PC-9 (cell line): ENCODE data around the gene VAT1. TPM values are rescaled to one million over a fixed set of nuclear protein-coding genes. Genes with fewer than 3 reads are reported as not detected.
A peak's percentile ranks its signal among the peaks of the same experiment; 100 is the strongest.
"Not testable (repeated sequence)": the region's sequence is repeated elsewhere in the genome, so short reads cannot be mapped to it uniquely, and the experiment has no call there.

Experiments used
- BruUV-seq: library from RNA; stranded (reverse); fragments of 400-500 nt; replicated peaks from 2 replicates; lab custom pipeline; 2021; lab: Mats Ljungman, UMichigan
- CTCF ChIA-PET: fragments of 300-600 bp; sonication (Branson Sonifier 250); formaldehyde crosslinking; loops from one replicate; lab custom pipeline; 2022; ENCODE audit warnings: antibody characterized with exemption; lab: Charles Lee
- POLR2A ChIA-PET: fragments of 300-600 bp; sonication (Branson Sonifier 250); formaldehyde crosslinking; loops from one replicate; lab custom pipeline; 2022; ENCODE audit warnings: antibody characterized with exemption; ENCODE audit not compliant: unreplicated experiment; lab: Charles Lee
- DNase-seq, 2 experiments: peaks; one replicate each; pipeline versions ENCODE4 v3.0.0 to v3.0.0-alpha.2; 2015 to 2022; ENCODE audit warnings: mixed read lengths in 1 of 2
- H2AFZ ChIP-seq: fragments of 200-600 bp; sonication (generic); 2 replicates; pipeline ENCODE4 v1.8.1; 2017; ENCODE audit warnings: antibody characterized with exemption
- H3F3A ChIP-seq: fragments of 200-600 bp; sonication (generic); 2 replicates; pipeline ENCODE4 v1.8.1; 2017; ENCODE audit warnings: antibody characterized with exemption, mild to moderate bottlenecking, low read depth; ENCODE audit not compliant: insufficient read depth
- H3K27ac ChIP-seq: fragments of 200-600 bp; sonication (generic); 2 replicates; pipeline ENCODE4 v1.6.1; 2016; ENCODE audit warnings: mixed run types
- H3K27me3 ChIP-seq: fragments of 200-600 bp; sonication (generic); 2 replicates; pipeline ENCODE4 v1.6.1; 2016; ENCODE audit warnings: low read depth, mixed run types; ENCODE audit not compliant: insufficient read depth
- H3K36me3 ChIP-seq: fragments of 200-600 bp; sonication (generic); 2 replicates; pipeline ENCODE4 v1.6.1; 2016; ENCODE audit warnings: low read depth, mixed run types
- H3K4me1 ChIP-seq: fragments of 200-600 bp; sonication (generic); replicated peaks from 2 replicates; pipeline ENCODE4 v1.6.1; 2016; ENCODE audit warnings: mixed run types; ENCODE audit not compliant: insufficient read depth
- H3K4me2 ChIP-seq: fragments of 200-600 bp; sonication (generic); 2 replicates; pipeline ENCODE4 v1.6.1; 2017; ENCODE audit warnings: mixed run types
- H3K4me3 ChIP-seq: fragments of 200-600 bp; sonication (generic); 2 replicates; pipeline ENCODE4 v1.6.1; 2016; ENCODE audit warnings: mixed run types
- H3K79me2 ChIP-seq: fragments of 200-600 bp; sonication (generic); 2 replicates; pipeline ENCODE4 v1.6.1; 2017; ENCODE audit warnings: low read depth, mixed run types
- H3K9me2 ChIP-seq: fragments of 200-600 bp; sonication (generic); 2 replicates; pipeline ENCODE4 v1.8.1; 2017; ENCODE audit warnings: mild to moderate bottlenecking; ENCODE audit not compliant: insufficient read depth
- H3K9me3 ChIP-seq: fragments of 200-600 bp; sonication (generic); 2 replicates; pipeline ENCODE4 v1.8.1; 2016; ENCODE audit warnings: low read depth; ENCODE audit not compliant: insufficient read depth
- H4K20me1 ChIP-seq: fragments of 200-600 bp; sonication (generic); 2 replicates; pipeline ENCODE4 v1.8.1; 2017; ENCODE audit not compliant: insufficient read depth
- EZH2 ChIP-seq: fragments of 200-600 bp; sonication (generic); IDR thresholded peaks from 2 replicates; pipeline ENCODE4 v1.8.0; 2017; ENCODE audit warnings: antibody characterized with exemption, low read depth
- intact Hi-C: fragments of 100-400 bp; cut with micrococcal nuclease; formaldehyde crosslinking; loops from one replicate; pipeline ENCODE4 v1.10.0; 2022; ENCODE audit not compliant: unreplicated experiment
- total RNA-seq: library from RNA; stranded (reverse); gene quantifications from 2 replicates; pipeline ENCODE4 v1.2.3, GENCODE V29; 2021
- TF ChIP-seq, protein P1 (sequence below): fragments of 200-600 bp; sonication (generic); conservative IDR thresholded peaks from 2 replicates; pipeline ENCODE4 v1.6.1; 2017; ENCODE audit warnings: mixed run types, antibody characterized with exemption, mild to moderate bottlenecking, moderate library complexity

Gene VAT1
- total RNA-seq, 1 experiment from 2014 or later, result 220 TPM

DNA sequence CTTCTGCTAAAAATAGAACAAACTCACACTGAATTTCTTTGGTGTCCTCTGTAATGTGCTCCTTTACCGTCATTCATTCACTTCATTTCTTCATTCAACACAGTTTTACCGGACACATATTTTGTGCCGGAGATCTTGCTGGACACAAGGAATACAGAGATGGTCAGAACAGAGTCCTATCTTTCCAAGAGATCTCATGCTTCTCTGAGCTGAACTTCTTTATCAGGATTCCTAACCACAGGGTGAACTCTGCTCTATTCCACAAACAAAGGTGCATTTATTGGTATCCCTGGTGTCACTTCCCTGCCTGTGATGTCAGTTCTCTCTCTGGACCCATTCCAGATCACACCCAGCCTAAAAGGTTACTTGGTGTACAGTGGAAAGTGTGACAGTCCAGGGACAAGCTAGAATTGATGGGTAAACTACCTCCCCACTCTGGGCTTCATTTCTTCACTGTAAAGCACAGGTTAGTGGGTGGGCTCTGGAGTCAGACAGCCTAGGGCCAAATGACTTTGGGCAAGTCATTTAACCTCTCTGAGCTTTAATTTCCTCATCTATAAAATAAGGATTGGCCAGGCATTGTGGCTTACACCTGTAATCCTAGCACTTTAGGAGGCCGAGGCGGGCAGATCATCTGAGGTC, 11.4 kb downstream of the VAT1 start:
- Histone ChIP-seq H2AFZ (no peak overlapping the region), H3K4me1 (peaks cover 42% of the 10 kb centered on the region), H3K36me3 (0 out of 2 replicates have a peak, but pooled peaks cover 8% of the 10 kb centered on the region), H3K9me2 (no peaks in the 10 kb centered on the region), H3K27me3 (no peaks in the 10 kb centered on the region), H3K27ac (peak overlapping the region; percentile 66), H3K9me3 (no peaks in the 10 kb centered on the region), H3K4me3 (peak overlapping the region; percentile 38; the same call in 1 of the 2 replicates), H3F3A (peaks cover 46% of the 10 kb centered on the region), H4K20me1 (no peaks in the 10 kb centered on the region), H3K4me2 (peak overlapping the region; percentile 67), H3K79me2 (peaks cover 6% of the 10 kb centered on the region; the same call in 1 of the 2 replicates)
- no TSS peak for BruUV-seq
- no peak for TF ChIP-seq EZH2
- TF ChIP-seq, protein P1, sequence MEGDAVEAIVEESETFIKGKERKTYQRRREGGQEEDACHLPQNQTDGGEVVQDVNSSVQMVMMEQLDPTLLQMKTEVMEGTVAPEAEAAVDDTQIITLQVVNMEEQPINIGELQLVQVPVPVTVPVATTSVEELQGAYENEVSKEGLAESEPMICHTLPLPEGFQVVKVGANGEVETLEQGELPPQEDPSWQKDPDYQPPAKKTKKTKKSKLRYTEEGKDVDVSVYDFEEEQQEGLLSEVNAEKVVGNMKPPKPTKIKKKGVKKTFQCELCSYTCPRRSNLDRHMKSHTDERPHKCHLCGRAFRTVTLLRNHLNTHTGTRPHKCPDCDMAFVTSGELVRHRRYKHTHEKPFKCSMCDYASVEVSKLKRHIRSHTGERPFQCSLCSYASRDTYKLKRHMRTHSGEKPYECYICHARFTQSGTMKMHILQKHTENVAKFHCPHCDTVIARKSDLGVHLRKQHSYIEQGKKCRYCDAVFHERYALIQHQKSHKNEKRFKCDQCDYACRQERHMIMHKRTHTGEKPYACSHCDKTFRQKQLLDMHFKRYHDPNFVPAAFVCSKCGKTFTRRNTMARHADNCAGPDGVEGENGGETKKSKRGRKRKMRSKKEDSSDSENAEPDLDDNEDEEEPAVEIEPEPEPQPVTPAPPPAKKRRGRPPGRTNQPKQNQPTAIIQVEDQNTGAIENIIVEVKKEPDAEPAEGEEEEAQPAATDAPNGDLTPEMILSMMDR, result no peak
- POLR2A ChIA-PET, result interaction anchor here (0.6 to 0.8 kb wide), 3 partner anchors 13 to 344 kb away, joined by 3 to 8 read pairs (median 7); partner anchors contain the start of genes BRCA1 and RPL27
- peak; percentile 57 to 92 for DNase-seq
- CTCF ChIA-PET, result interaction anchor here (0.6 kb wide), 1 partner anchor 43 kb away, joined by 3 read pairs; no protein-coding TSS in a partner anchor
- intact Hi-C loops, result no loop called here

- Histone ChIP-seq H3K27ac (peak within 1 kb of the TSS; percentile 77), H3K79me2 (peaks cover 6% of the 10 kb centered on the region; the same call in 1 of the 2 replicates), H3K9me3 (no peaks in the 10 kb centered on the region), H3K9me2 (no peaks in the 10 kb centered on the region), H4K20me1 (peaks cover 13% of the 10 kb centered on the region), H3K4me1 (peaks cover 39% of the 10 kb centered on the region), H2AFZ (peak within 1 kb of the TSS; percentile 72), H3K27me3 (no peaks in the 10 kb centered on the region), H3K4me3 (peak within 1 kb of the TSS; percentile 75), H3F3A (peaks cover 73% of the 10 kb centered on the region), H3K36me3 (peaks cover 21% of the 10 kb centered on the region), H3K4me2 (peak within 1 kb of the TSS; percentile 88)
- POLR2A ChIA-PET, result interaction anchor here (0.6 kb wide), 1 partner anchor 354 kb away, joined by 3 read pairs; no protein-coding TSS in a partner anchor
- peak; percentile 73 to 81 for DNase-seq
- BruUV-seq, result TSS peak; percentile 10
- TF ChIP-seq EZH2, result no peak
- TF ChIP-seq, protein P1, result peak; percentile 48; the same call in 1 of the 2 replicates
- intact Hi-C loops, result no loop called here
- CTCF ChIA-PET, result interaction anchor here (0.6 kb wide), 1 partner anchor 474 kb away, joined by 10 read pairs; no protein-coding TSS in a partner anchor
Observed at GRCh38 chr17:43006639-43007551, 15.3 kb downstream of the VAT1 start, which contains the start of gene IFI35. TSS of gene IFI35 (plus strand) at chr17:43006784. CDS start at chr17:43006948, 164 bp downstream.

DNA sequence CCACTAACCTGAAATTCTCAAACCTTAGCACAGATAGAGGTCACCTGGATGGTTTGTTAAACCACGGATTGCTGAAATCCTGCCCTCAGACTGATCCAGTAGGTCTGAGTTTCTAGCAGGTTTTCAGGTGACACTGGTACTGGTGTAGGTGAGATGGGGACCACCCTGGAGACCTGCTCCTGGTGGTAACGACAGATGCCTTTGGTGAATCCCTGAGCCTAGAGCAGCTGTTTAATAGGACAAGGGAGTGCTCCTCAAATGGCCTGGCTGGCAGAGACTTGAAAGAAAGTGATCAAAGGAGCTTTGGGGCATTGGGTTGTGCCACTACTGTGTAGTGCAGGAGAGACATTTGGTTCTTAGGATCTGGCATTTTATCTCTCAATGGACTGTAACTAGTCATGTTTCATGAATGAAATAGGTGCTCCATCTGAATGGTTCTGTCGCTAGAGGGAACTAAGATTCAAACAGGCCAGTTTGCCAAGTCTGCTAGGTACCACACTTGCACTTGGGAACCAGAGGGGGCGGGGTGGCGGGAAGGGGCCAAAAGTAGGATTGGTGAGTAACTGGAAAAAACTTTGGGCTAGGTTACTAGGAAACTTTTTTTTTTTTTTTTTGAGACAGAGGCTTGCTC, 18.5 kb downstream of the VAT1 start:
- Histone ChIP-seq H3F3A (peaks cover 85% of the 10 kb centered on the region), H2AFZ (no peak overlapping the region), H3K9me2 (no peaks in the 10 kb centered on the region), H3K36me3 (peaks cover 49% of the 10 kb centered on the region), H3K9me3 (no peaks in the 10 kb centered on the region), H3K4me3 (no peak overlapping the region), H3K27ac (peak overlapping the region; percentile 48), H3K79me2 (peaks cover 30% of the 10 kb centered on the region), H3K4me2 (no peak overlapping the region), H4K20me1 (peaks cover 25% of the 10 kb centered on the region), H3K27me3 (no peaks in the 10 kb centered on the region), H3K4me1 (peaks cover 34% of the 10 kb centered on the region)
- no TSS peak for BruUV-seq
- intact Hi-C loops, result no loop called here
- ChIA-PET CTCF (no interaction called here), POLR2A (interaction anchor here (0.7 kb wide), 1 partner anchor 673 kb away, joined by 6 read pairs; no protein-coding TSS in a partner anchor)
- peak; percentile 46 to 77 for DNase-seq
- TF ChIP-seq, protein P1, result no peak
- TF ChIP-seq EZH2, result no peak

DNA sequence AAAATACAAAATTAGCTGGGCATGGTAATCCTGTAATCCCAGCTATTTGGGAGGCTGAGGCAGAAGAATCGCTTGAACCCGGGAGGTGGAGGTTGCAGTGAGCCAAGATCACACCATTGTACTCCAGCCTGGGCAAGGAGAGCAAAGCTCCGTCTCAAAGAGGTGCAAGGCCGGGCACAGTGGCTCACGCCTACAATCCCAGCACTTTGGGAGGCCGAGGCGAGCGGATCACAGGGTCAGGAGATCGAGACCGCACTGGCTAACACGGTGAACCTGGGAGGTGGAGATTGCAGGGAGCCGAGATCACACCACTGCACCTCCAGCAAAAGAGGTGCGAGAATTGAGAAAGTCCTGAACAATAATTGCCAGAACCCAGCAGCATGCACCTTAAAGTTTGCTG, 21.3 kb downstream of the VAT1 start:
- Histone ChIP-seq H3K79me2 (peaks cover 34% of the 10 kb centered on the region), H3K27ac (peak overlapping the region; percentile 21; the same call in 1 of the 2 replicates), H3K36me3 (peaks cover 50% of the 10 kb centered on the region), H3K4me2 (0 out of 2 replicates have a peak overlapping the region, but pooled peaks have one; percentile 30), H4K20me1 (peaks cover 25% of the 10 kb centered on the region), H3K4me1 (peaks cover 33% of the 10 kb centered on the region), H3F3A (peaks cover 83% of the 10 kb centered on the region)
- H3K9me3 ChIP-seq, H3K4me3 ChIP-seq, intact Hi-C loops, H3K27me3 ChIP-seq, BruUV-seq, DNase-seq, H3K9me2 ChIP-seq, H2AFZ ChIP-seq, CTCF ChIA-PET: not testable (repeated sequence)
- POLR2A ChIA-PET, result interaction anchor here (0.7 to 0.9 kb wide), 2 partner anchors 234 to 569 kb away, joined by 4 to 5 read pairs; no protein-coding TSS in a partner anchor
